Ishikawa (cell line): ENCODE results near the gene RAB25.

ENCODE experiments used
- CREB1 ChIP-seq: IDR thresholded peaks from 2 replicates; pipeline ENCODE4 v1.6.1; 2012; ENCODE audit warnings: low read depth
- EGR1 ChIP-seq: IDR thresholded peaks from 2 replicates; pipeline ENCODE4 v1.6.1; 2012
- EP300 ChIP-seq: IDR thresholded peaks from 2 replicates; pipeline ENCODE4 v1.6.1; 2012; ENCODE audit warnings: borderline replicate concordance
- MAX ChIP-seq: IDR thresholded peaks from 2 replicates; pipeline ENCODE4 v1.6.1; 2012
- RAD21 ChIP-seq: IDR thresholded peaks from 2 replicates; pipeline ENCODE4 v1.6.1; 2012; ENCODE audit warnings: low read depth
- REST ChIP-seq: IDR thresholded peaks from 2 replicates; pipeline ENCODE4 v1.6.1; 2012; ENCODE audit warnings: low read depth, mild to moderate bottlenecking
- TCF12 ChIP-seq: IDR thresholded peaks from 2 replicates; pipeline ENCODE4 v1.6.1; 2012; ENCODE audit warnings: low read depth
- TEAD4 ChIP-seq: IDR thresholded peaks from 2 replicates; pipeline ENCODE4 v1.6.1; 2012
- USF1 ChIP-seq: IDR thresholded peaks from 2 replicates; pipeline ENCODE4 v1.6.1; 2012
- YY1 ChIP-seq: IDR thresholded peaks from 2 replicates; pipeline ENCODE4 v1.6.1; 2012; ENCODE audit warnings: low read depth
- ZBTB7A ChIP-seq: IDR thresholded peaks from 2 replicates; pipeline ENCODE4 v1.6.1; 2012; ENCODE audit warnings: low read depth

GRCh38 chr1:156062189-156062588 is 1.2 kb downstream of the RAB25 start:
- TF ChIP-seq CREB1 (no peak), EP300 (no peak), EGR1 (no peak), MAX (no peak), USF1 (no peak), RAD21 (no peak), ZBTB7A (no peak), REST (no peak), YY1 (no peak), TCF12 (no peak), TEAD4 (no peak)
